ENCODE data around the gene SLC23A1.
"Not testable (repeated sequence)": the region's sequence is repeated elsewhere in the genome, so short reads cannot be mapped to it uniquely, and the experiment has no call there.

Gene SLC23A1

DNA sequence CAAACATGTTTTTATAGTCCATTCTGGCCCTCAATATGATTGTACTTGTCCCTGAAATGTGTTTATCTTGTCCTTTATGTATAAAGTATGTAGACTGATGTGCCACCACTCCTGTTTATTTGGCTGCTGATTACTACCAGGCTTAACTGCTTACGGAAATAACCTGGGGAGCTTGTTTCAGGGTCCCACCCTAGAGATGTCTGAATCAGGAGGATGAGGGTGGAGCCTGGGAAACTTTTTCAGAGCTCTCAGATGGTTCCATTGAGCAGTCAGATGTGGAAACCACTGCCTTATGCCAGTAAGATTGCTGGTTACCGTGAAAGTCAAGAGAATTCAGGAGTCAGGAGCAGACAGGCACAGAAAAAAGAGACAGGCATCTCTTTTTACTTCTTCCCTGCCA is 19.2 kb downstream of the SLC23A1 start:
- no peak for DNase-seq

DNA sequence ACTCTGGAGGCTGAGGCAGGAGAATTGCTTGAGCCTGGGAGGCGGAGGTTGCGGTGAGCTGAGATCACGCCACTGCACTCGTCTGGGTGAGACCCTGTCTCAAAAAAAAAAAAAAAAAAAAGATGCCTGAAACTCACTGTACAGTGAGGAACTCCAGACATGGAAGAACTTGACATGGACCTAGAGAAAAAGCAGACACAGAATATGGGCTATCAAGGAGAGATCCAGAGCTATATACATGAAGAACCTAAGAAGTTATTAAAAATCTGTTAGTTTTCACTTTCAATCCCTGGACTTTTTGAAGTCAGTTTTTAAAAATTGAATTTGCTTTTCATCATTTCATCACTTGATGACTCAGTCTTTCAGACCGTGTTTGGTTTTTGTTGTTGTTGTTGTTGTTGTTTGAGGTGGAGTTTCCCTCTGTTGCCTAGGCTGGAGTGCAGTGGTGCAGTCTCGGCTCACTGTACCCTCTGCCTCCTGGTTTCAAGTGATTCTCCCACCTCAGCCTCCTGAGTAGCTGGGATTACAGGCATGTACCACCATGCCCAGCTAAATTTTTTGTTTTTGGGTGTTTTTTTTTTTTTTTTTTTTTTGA is 21.2 kb downstream of the SLC23A1 start:
- no peak for DNase-seq

DNA sequence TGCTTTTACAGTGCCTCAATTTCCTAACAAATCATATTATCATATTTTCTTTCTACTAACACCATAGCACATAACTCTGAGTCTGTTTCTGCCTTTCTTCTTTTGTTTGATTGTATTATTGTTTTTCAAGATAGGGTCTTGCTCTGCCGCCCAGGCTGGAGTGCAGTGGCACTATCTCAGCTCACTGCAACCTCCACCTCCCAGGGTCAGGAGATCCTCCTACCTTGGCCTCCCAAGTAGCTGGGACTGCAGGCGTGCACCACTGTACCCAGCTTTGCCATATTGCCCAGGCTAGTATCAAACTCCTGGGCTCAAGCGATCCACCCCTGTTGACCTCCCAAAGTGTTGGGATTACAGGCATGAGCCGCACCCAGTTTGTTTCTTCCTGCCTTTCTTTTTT is 22.7 kb downstream of the SLC23A1 start:
- no peak for DNase-seq

DNA sequence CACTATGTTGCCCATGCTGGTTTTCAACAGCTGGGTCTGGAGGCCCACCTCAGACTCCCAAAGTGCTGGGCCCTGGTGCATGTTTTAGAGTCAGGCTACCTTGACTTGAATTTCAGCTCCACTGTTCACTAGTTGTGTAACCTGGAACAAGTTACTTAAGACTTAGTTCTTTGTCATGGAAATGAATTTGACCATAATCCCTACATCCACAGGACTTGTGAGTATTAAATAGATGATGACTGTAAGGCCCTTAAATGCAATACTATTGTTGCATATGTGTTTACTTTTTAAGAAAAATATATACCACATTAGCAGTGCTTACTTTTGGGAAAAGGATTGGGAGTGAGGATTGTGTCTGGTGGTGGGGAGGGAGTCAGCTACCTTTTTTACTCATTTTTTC is 25.0 kb downstream of the SLC23A1 start:
- DNase-seq: no peak

DNA sequence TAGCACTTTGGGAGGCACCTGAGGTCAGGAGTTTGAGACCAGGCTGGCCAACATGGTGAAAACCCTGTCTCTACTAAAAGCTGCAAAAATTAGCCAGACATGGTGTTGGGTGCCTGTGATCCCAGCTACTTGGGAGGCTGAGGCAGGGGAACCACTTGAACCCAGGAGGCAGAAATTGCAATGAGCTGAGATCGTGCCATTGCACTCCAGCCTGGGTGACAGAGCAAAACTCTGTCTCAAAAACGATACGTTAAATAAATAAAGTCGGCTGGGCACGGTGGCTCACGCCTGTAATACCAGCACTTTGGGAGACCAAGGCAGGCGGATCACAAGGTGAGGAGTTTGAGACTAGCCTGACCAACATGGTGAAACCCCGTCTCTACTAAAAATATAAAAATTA is 27.2 kb downstream of the SLC23A1 start:
- DNase-seq: not testable (repeated sequence)

DNA sequence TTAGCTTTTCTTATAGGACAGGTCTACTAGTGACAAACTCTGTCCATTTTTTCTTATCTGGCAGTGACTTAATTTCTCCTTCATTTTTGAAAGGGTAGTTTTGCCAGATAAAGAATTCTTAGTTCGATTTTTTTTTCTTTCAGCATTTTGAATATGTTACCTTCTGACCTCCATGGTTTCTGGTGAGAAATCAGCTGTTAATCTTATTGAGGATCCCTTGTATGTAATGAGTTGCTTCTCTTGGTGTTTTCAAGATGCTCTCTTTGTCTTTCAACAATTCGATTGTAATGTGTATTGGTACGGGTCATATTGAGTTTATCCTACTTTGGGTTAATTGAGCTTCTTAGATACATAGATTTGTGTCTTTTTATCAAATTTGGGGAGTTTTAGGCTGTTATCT is 28.9 kb downstream of the SLC23A1 start:
- no peak for DNase-seq

DNA sequence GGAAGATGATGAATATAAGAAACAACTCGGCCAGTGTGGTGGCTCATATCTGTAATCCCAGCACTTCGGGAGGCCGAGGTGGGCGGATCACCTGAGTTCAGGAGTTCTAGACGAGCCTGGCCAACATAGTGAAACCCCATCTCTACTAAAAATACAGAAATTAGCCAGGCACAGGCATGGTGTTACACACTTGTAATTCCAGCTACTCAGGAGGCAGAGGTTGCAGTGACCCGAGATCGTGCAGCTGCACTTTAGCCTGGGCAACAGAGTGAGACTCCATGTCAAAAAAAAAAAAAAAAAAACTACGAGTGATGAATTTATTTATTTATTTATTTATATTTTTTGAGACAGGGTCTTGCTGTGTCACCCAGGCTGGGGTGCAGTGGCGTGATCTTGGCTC is 35.2 kb downstream of the SLC23A1 start:
- DNase-seq: not testable (repeated sequence)

DNA sequence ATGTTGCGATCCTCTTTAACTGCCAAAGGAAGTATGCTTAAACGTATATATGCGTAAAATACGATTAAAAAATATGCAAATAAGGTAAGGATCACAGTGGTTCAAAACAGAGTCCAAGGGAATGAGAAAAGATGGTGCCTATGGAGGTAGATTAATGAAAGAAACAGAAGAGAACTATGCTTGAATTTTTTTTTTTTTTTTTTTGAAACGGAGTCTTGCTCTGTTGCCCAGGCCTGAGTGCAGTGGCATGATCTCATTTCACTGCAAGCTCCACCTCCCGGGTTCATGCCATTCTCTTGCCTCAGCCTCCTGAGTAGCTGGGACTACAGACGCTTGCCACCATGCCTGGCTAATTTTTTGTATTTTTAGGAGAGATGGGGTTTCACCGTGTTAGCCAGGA is 37.7 kb downstream of the SLC23A1 start:
- DNase-seq: not testable (repeated sequence)

DNA sequence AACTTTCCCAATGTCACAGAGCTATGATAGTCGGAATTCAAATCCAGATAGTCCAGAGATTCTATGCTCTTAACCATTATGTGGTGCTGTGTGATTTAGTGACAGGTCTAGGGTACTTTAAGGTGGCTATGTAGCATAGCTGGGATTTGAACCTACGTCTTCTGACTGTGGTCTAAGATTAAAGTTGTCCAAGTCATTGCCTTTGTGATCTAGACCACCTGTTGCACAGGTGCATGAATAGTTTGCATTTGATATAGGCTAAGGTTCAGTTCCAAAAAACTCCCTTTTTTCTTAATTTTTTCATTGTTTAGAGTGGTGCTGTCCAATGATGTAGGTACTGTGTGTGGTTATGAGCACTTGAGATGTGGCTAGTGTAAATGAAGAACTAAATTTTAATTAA is 38.9 kb downstream of the SLC23A1 start:
- DNase-seq: no peak

DNA sequence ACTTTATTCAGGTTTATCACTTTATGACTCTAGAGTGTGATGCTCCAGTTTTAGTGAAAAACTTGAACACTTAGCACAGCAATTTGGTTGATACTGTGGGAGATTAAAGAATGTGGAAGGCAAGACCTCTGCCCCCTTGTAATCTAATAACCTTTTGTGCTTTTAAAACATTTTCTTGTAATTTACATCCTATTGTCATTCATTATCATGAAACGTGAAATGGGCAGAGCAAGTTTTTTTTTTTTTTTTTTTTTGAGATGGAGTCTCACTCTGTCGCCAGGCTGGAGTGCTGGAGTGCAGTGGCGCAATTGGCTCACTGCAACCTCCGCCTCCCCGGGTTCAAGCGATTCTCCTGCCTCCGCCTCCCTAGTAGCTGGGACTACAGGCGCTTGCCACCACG is 39.6 kb downstream of the SLC23A1 start:
- no peak for DNase-seq

DNA sequence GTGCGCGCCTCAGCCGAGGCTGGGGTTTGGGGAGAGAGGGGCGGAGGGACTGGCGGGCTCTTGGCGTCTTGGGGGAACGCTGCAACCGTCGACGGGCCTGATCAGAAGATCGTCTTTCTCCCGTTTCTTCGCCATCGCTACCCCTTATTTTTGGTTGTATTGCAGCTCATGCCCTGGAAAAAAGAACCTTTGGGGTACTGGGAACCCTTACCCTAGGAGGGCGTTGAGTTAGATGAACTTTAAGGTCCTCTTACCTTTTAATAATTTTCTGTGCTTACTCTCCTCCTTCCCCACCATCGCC is 40.7 kb downstream of the SLC23A1 start:
- no peak for DNase-seq

DNA sequence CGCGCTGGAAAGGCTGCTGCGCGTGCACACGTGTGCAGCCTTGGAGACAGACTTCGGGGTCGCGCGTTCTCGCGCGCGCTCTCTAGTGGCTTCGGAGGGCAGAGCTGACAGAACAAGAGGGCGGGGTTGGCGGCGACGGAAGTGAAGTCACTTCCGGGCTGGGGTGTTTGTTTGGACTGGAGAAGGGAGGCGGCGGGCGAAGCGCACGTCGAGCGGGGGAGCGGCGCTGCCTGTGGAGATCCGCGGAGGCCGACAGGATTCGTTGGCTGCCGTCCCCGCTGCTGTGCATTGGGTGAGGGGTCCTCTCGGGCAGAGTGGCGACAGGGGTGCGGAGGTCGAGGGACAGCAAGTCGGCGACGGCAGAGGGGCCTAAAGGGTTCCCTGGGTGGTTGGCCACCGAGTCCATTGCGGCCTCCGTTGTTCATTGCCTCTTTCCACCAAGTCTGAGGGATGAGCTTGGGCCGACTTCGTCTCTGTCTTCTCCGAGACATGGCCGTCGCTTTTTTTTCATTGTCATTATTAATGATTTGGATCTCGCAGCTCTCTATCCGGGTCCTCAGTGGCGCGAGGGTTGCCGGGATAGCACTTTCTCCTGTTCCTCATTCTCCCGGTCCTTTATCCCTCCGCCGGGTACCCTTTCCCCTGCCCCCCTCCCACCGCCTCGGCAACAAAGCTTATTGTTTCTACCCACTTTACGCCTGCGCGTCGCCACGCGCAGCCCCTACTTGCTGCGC is 41.2 kb downstream of the SLC23A1 start, which contains the start of gene PAIP2:
Gene PAIP2, plus strand, starts transcription at position 166 of the 734 bp plus-strand sequence. CDS start 21,931 bp downstream, outside the sequence.
- peak; percentile 94 for DNase-seq

DNA sequence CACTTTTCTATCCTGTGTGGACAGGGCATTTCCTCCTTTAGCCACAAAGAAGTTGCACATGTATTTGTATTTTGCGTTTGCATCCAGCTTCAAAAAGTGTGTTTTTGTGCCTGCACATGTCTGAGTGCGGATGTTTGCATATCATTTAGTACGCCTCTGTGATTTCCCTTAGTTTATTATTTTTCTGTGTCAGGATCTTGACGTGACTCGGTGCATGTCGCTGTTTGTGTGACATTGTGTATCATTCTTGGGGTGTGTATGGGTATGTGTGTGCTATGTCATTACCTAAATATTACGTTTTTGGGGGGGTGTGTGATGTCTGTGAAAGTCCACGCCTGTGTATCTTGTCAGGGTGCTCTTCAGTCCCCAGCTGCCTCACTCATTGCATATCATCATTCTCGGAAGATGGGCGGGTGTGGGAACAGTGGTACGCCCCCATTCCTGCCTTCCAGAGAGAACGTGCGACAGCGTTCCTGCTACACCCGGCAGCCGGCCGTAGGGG is 41.9 kb downstream of the SLC23A1 start:
- no peak for DNase-seq

DNA sequence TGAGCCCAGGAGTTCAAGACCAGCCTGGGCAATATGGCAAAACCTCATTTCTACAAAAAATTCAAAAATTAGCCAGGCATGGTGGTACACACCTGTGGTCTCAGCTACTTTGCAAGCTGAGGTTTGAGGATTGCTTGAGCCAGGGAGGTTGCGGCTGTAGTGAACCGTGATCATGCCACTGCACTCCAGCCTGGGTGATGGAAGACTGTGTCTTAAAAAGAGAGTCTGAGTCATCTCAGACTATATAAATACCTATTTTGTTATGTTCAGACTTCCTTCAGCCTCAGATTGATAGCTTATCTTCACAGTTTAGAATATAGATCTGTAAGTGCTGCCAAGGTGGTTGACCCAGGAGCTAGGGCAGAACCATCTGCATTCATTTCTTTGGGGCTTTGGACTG is 43.0 kb downstream of the SLC23A1 start:
- DNase-seq: no peak

DNA sequence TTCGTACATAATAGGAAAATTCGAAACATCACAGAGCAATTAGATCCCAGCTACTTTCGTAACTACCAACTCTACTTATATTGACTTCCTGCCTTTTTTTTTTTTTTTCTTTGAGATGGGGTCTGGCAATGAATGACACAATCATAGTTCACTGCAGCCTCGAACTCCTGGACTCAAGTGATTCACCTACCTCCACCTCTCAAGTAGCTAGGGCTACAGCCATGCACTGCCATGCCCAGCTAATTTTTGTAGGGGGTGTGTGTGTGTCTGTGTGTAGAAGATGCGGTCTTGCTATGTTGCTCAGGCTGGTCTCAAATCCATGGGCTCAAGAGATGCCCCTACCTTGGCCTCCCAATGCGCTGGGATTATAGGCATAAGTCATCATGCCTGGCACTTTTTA is 47.3 kb downstream of the SLC23A1 start:
- no peak for DNase-seq

Data from NCI-H146 (cell line).